Measurements from ENCODE around the gene REX1BD. TPM values are rescaled to one million over a fixed set of nuclear protein-coding genes. Genes with fewer than 3 reads are reported as not detected.

Gene REX1BD
- total and polyA plus RNA-seq, 10 of the 15 experiments (the other 5 are each of a cell fraction or from before 2014, with no cell fraction given) = 1.1 to 101 (median 35.0) TPM

GRCh38 chr19:18587561-18587960, 1.0 kb upstream of the REX1BD start:
- FAIRE-seq (no peak), DNase-seq (ENCODE audit: low read depth, low spot score) (no peak), ATAC-seq (no peak)
- no peaks in the 10 kb centered on the region for H4K20me1 ChIP-seq (ENCODE audit: control insufficient read depth, insufficient read depth)
- in situ Hi-C loops (cut with MboI) (no loop called here), intact Hi-C loops (cut with micrococcal nuclease; ENCODE audit: unreplicated experiment) (loop anchor here (5.0 kb wide), 3 partner anchors 45 to 260 kb away; partner anchors contain the start of gene FKBP8)
- peak overlapping the region; percentile 66 for H3K9ac ChIP-seq (ENCODE audit: control insufficient read depth, insufficient read depth, low read length)
- BruUV-seq (replicated peaks) = no TSS peak
- WGBS (ENCODE audit: insufficient coverage, insufficient replicate concordance, low lambda C conversion rate, missing lambda C conversion rate) = 85% methylated on average over 10 of the region's 12 CpGs
- ChIA-PET CTCF (interaction anchor here (0.6 to 6.0 kb wide), 18 partner anchors 11 to 259 kb away, joined by 3 to 64 read pairs (median 6); partner anchors contain the start of genes ELL, FKBP8, KXD1 and UBA52), SMC1A (ENCODE audit: uncharacterized antibody, unreplicated experiment) (interaction anchor here (1.1 to 5.2 kb wide), 6 partner anchors 16 to 68 kb away, joined by 3 to 44 read pairs (median 12); partner anchors contain the start of genes ELL, FKBP8, KXD1 and UBA52), POLR2A (interaction anchor here (0.7 to 6.0 kb wide), 5 partner anchors 15 to 753 kb away, joined by 3 to 43 read pairs (median 27); partner anchors contain the start of genes ELL, FKBP8, KXD1 and UBA52), RAD21 (ENCODE audit: unreplicated experiment) (interaction anchor here (1.2 to 4.8 kb wide), 5 partner anchors 16 to 87 kb away, joined by 3 to 35 read pairs (median 20); partner anchors contain the start of genes ELL, FKBP8, KXD1 and UBA52)
- TF ChIP-seq RAD51 (IDR thresholded peaks at IDR 0.05) (no peak), RB1 (IDR thresholded peaks at IDR 0.05; ENCODE audit: borderline replicate concordance) (no peak), ZNF592 (IDR thresholded peaks at IDR 0.05) (no peak), ZBTB11 (CRISPR knock-in tag; IDR thresholded peaks at IDR 0.05) (no peak), NFIC (IDR thresholded peaks at IDR 0.05; ENCODE audit: low read depth, low read length) (no peak), MLLT1 (IDR thresholded peaks at IDR 0.05) (peak; percentile 68; the same call in 1 of the 2 replicates), FOXK2 (IDR thresholded peaks at IDR 0.05) (no peak)
- no peaks in the 10 kb centered on the region for H3K9me3 ChIP-seq (replicated peaks; ENCODE audit: control insufficient read depth, insufficient read depth, low read length)
- no peaks in the 10 kb centered on the region for H3K27me3 ChIP-seq (replicated peaks in 1 of 2; ENCODE audit: control insufficient read depth in 2 of 2, insufficient read depth in 2 of 2, low read length in 1 of 2)
- H3K4me2 ChIP-seq (ENCODE audit: control insufficient read depth, insufficient read depth) = peak overlapping the region; percentile 98
- peak overlapping the region; percentile 70; the same call in 1 of the 2 replicates for H3K4me3 ChIP-seq
- peaks cover 27% of the 10 kb centered on the region for H3K4me1 ChIP-seq (ENCODE audit: control insufficient read depth, insufficient read depth, low read length)
- peak overlapping the region; percentile 72 for H2AFZ ChIP-seq (ENCODE audit: control insufficient read depth, low read depth, low read length)
- peaks cover 4% of the 10 kb centered on the region; the same call in 1 of the 2 replicates for H3K79me2 ChIP-seq (ENCODE audit: control insufficient read depth, insufficient read depth, low read length)
- peaks cover 0 to 3% of the 10 kb centered on the region in 2 experiments; a peak in 1 of 4 replicates for H3K36me3 ChIP-seq (ENCODE audit: control insufficient read depth in 2 of 2, insufficient read depth in 2 of 2, low read length in 1 of 2)
- no peak overlapping the region; the same call in 1 of the 2 replicates for H3K27ac ChIP-seq (ENCODE audit: control insufficient read depth, insufficient read depth)

Measured in GM12878 (cell line).